WTC11 (cell line): Measurements from ENCODE around the gene NSUN4.

ENCODE experiments used
- ATF3 ChIP-seq: sonication (generic); formaldehyde crosslinking; conservative IDR thresholded peaks from 2 replicates; pipeline ENCODE4 v1.8.1; 2022; ENCODE audit warnings: mild to moderate bottlenecking, missing genetic modification reagents
- CREM ChIP-seq: sonication (generic); formaldehyde crosslinking; IDR thresholded peaks from 2 replicates; pipeline ENCODE4 v1.8.1; 2022; ENCODE audit warnings: mild to moderate bottlenecking, missing genetic modification reagents, moderate library complexity
- CTCF ChIP-seq: fragments of 200-600 bp; IDR thresholded peaks from 2 replicates; pipeline ENCODE4 v1.8.0; 2022; ENCODE audit warnings: antibody characterized with exemption
- FOXJ3 ChIP-seq: sonication (generic); formaldehyde crosslinking; IDR thresholded peaks from 2 replicates; pipeline ENCODE4 v1.9.0; 2021; ENCODE audit warnings: missing genetic modification reagents, mild to moderate bottlenecking, borderline replicate concordance
- GABPB1 ChIP-seq: sonication (generic); formaldehyde crosslinking; IDR thresholded peaks from 2 replicates; pipeline ENCODE4 v1.8.1; 2023; ENCODE audit warnings: mild to moderate bottlenecking, missing genetic modification reagents
- MAX ChIP-seq: sonication (generic); formaldehyde crosslinking; IDR thresholded peaks from 2 replicates; pipeline ENCODE4 v1.8.0; 2022; ENCODE audit warnings: mild to moderate bottlenecking, missing genetic modification reagents
- NFYB ChIP-seq: sonication (generic); formaldehyde crosslinking; conservative IDR thresholded peaks from 2 replicates; pipeline ENCODE4 v1.8.0; 2022; ENCODE audit warnings: low read depth, missing genetic modification reagents
- NR2C2 ChIP-seq: sonication (generic); formaldehyde crosslinking; IDR thresholded peaks from 2 replicates; pipeline ENCODE4 v1.8.0; 2022; ENCODE audit warnings: mild to moderate bottlenecking, missing genetic modification reagents
- SP1 ChIP-seq: sonication (generic); formaldehyde crosslinking; conservative IDR thresholded peaks from 2 replicates; pipeline ENCODE4 v1.8.1; 2022; ENCODE audit warnings: missing genetic modification reagents
- TCF7 ChIP-seq: sonication (generic); formaldehyde crosslinking; IDR thresholded peaks from 2 replicates; pipeline ENCODE4 v1.8.0; 2022; ENCODE audit warnings: mild to moderate bottlenecking, low read depth, missing genetic modification reagents, moderate library complexity
- ZBTB43 ChIP-seq: sonication (generic); formaldehyde crosslinking; IDR thresholded peaks from 2 replicates; pipeline ENCODE4 v1.8.1; 2023; ENCODE audit warnings: mild to moderate bottlenecking, missing genetic modification reagents
- ZNF232 ChIP-seq: sonication (generic); formaldehyde crosslinking; IDR thresholded peaks from 2 replicates; pipeline ENCODE4 v1.8.0; 2022; ENCODE audit warnings: mild to moderate bottlenecking, missing genetic modification reagents
- ZNF512 ChIP-seq: sonication (generic); formaldehyde crosslinking; IDR thresholded peaks from 2 replicates; pipeline ENCODE4 v1.8.1; 2022; ENCODE audit warnings: missing genetic modification reagents, borderline replicate concordance

GRCh38 chr1:46315669-46316403, 24.8 kb upstream of the NSUN4 start:
- TF ChIP-seq CTCF (no peak), ZBTB43 (CRISPR knock-in tag) (no peak), SP1 (no peak), MAX (CRISPR knock-in tag) (no peak), ZNF232 (no peak), FOXJ3 (CRISPR knock-in tag) (no peak), NFYB (CRISPR knock-in tag) (no peak), NR2C2 (CRISPR knock-in tag) (no peak), ZNF512 (no peak), CREM (CRISPR knock-in tag) (no peak), TCF7 (CRISPR knock-in tag) (no peak), GABPB1 (CRISPR knock-in tag) (no peak), ATF3 (CRISPR knock-in tag) (no peak)
